Adrenal gland (tissue), 5 donors: ENCODE results near the gene NUP160.

Experiments used
- POLR2A ChIP-seq, 2 donors: fragments of 450-650 bp; IDR thresholded peaks; one replicate each; pipeline ENCODE4 v1.6.1; 2017; ENCODE audit warnings: antibody characterized with exemption in 2 of 2, mild to moderate bottlenecking in 2 of 2, moderate library complexity in 1 of 2
- TF ChIP-seq, protein P1 (sequence below), 6 experiments: fragments of 450-650 bp in 4 of 6; fragments of 200-600 bp in 2 of 6; sonication (generic) in 1 of 6; IDR thresholded peaks; 1 replicate in 5 of 6; 2 replicates in 1 of 6; pipeline versions ENCODE4 v1.5.1 to v1.8.0; 2016 to 2021; ENCODE audit warnings: antibody characterized with exemption in 6 of 6, mild to moderate bottlenecking in 2 of 6, moderate library complexity in 1 of 6
- donor health status: DM: no; HTN: no; CAD: no.

DNA sequence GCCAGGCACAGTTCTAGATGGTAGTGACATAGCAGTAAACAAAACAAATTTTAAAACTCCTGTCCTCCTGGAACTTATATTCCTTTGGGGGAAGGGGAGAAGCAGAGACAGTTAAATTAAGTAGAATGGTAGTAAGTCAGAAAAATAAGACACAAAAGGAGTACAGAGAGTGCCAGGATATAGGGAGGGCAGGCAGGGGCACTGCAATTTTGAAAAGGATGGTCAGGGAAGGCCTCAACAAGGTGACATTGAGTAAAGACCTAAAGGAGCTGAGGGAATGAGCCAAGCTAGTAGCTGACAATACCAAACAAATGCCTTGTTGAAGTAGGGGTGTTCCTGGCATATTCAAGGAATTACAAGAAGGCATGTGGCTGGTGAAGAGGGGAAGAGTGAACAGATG lies 10.2 kb downstream of the NUP160 start:
- TF ChIP-seq, protein P1, sequence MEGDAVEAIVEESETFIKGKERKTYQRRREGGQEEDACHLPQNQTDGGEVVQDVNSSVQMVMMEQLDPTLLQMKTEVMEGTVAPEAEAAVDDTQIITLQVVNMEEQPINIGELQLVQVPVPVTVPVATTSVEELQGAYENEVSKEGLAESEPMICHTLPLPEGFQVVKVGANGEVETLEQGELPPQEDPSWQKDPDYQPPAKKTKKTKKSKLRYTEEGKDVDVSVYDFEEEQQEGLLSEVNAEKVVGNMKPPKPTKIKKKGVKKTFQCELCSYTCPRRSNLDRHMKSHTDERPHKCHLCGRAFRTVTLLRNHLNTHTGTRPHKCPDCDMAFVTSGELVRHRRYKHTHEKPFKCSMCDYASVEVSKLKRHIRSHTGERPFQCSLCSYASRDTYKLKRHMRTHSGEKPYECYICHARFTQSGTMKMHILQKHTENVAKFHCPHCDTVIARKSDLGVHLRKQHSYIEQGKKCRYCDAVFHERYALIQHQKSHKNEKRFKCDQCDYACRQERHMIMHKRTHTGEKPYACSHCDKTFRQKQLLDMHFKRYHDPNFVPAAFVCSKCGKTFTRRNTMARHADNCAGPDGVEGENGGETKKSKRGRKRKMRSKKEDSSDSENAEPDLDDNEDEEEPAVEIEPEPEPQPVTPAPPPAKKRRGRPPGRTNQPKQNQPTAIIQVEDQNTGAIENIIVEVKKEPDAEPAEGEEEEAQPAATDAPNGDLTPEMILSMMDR (IDR thresholded peaks at IDR 0.05), result no peak
- TF ChIP-seq POLR2A (IDR thresholded peaks at IDR 0.05), result no peak
